ENCODE results near the gene IDUA. TPM values are rescaled to one million over a fixed set of nuclear protein-coding genes. Genes with fewer than 3 reads are reported as not detected.

Gene IDUA
- total RNA-seq, 4 donors from 2014 or later: 40.4 to 114 (median 71.4) TPM

DNA sequence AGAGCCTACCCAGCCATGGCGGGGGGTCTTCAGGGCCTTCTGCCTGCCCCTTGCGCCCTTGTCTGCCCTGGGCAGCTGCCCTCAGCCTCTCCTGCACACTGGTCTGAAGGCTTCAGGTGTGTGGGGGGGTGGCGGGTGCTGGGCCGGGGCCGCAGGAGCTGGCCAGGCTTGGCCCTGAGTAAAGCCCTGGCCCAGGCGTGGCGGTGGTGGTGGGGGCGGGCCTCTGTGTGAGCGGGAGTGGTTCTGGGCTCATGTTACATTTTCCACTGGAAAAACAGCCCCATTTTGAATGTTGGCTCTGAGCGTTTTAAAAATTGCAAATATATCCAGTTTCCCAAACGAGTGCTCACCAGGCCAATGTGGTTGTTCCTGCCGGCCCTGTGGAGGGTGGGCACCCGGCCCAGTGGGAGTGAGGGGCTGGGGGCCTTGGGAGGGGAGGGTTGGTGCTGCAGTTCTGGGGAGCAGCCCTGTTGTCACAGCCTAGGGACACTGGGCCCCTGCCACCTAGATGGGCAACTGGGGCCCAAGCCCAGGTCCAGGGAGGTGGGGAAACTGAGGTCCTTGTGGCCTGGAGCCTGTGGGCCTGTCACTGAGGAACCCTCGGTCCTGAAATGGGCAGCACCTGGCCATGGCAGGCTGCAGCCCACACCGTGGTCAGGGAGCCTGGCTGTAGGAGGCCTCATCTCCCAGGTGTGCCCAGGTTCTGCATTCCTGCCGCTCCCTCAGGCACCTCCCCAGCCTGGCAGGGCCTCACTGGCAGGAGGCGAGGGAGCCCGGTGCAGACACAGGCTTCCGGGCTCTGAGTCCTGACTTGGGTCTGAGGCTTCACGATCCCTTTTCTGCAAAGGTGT, 52.9 kb downstream of the IDUA start:
- Histone ChIP-seq H3K4me1 (peaks cover 0 to 31% (median 0%) of the 10 kb centered on the region in 4 donors), H3K27ac (no peak overlapping the region), H3K4me3 (no peak overlapping the region), H3K36me3 (no peaks in the 10 kb centered on the region), H3K9me3 (no peaks in the 10 kb centered on the region), H3K27me3 (no peaks in the 10 kb centered on the region)
- DNase-seq: no peak
- TF ChIP-seq POLR2A (IDR thresholded peaks at IDR 0.05): no peak
- TF ChIP-seq, protein P1, sequence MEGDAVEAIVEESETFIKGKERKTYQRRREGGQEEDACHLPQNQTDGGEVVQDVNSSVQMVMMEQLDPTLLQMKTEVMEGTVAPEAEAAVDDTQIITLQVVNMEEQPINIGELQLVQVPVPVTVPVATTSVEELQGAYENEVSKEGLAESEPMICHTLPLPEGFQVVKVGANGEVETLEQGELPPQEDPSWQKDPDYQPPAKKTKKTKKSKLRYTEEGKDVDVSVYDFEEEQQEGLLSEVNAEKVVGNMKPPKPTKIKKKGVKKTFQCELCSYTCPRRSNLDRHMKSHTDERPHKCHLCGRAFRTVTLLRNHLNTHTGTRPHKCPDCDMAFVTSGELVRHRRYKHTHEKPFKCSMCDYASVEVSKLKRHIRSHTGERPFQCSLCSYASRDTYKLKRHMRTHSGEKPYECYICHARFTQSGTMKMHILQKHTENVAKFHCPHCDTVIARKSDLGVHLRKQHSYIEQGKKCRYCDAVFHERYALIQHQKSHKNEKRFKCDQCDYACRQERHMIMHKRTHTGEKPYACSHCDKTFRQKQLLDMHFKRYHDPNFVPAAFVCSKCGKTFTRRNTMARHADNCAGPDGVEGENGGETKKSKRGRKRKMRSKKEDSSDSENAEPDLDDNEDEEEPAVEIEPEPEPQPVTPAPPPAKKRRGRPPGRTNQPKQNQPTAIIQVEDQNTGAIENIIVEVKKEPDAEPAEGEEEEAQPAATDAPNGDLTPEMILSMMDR (IDR thresholded peaks at IDR 0.05): no peak

DNA sequence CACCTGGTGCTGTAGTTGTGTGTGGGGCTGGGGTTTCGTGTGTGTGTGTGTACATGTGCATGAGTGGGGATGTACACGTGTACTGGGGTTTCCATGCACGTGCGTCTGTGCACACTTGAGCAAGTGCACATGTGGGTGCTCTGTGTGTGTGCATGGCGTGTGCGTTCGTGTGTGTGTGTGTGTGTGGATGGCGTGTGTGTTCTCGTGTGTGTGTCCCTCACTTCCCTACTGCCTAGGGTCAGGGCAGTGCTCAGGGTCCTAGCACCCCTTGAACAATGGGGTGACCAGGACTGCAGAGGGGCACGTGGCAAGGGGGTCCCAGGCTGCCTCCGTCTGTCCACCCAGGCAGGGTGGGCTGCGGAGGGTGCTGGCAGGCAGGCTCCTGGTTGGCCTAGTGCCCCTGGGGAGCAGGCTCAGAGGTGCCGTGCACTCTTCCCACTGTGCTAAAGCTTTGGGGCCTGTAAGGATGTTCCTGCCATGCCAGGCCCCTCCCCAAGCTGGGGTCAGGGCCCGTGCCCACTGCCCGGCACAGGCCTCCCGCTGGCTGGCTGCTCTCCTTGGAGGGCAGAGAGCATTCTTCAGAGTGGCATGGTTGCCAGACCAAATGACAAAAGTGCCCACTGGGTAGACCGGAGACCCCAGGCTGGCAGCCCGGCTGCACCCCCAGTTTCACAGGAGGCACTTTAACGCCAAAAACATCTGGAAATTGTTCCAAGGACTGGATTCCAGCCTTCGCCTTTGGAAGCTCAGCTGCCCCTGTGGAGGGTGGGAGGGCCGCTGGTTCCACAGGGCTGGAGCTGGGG, 53.7 kb downstream of the IDUA start:
- Histone ChIP-seq H3K9me3 (no peaks in the 10 kb centered on the region), H3K27ac (no peak overlapping the region), H3K27me3 (no peaks in the 10 kb centered on the region), H3K4me3 (no peak overlapping the region), H3K4me1 (peaks cover 0 to 31% (median 0%) of the 10 kb centered on the region in 4 donors), H3K36me3 (no peaks in the 10 kb centered on the region)
- no peak for TF ChIP-seq POLR2A (IDR thresholded peaks at IDR 0.05)
- TF ChIP-seq, protein P1 (IDR thresholded peaks at IDR 0.05): no peak
- DNase-seq: no peak

DNA sequence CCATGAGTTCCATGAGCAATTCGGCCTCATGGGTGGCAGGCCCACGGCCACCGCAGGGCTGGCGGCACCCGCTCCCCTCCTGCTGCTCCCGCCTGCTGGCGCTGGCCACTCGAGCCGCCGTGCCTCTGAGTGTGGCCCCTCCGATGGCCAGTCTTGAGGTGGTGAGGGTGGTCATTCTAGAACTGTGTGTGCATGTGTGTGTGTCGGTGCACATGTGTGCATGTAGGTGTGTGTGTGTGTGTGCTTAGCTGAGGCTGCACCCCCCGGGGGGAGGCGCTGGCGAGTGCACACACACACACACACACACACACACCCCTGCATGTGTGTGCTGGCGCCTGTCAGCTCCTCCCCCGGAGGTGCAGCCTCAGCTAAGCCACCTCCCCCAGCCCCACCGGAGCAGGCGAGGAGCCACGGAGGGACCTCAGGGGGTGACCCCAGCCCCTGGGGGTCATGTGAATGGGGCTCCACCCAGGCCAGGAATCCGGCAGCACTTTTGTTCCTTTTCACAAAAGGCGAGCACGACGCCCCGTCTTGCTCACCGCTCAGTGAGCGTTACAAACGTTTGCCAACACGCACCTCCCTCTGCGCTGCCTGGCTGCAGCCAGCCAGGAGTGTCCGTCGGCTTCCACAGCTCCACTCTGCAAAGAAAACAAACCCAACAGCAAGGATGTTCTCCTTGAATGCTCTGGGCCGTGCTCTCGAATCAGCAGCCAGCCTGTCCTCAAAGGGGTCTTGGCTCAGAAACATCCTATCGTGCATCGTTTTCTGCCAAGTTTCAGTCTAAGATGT, 54.5 kb downstream of the IDUA start:
- TF ChIP-seq POLR2A (IDR thresholded peaks at IDR 0.05): no peak
- TF ChIP-seq, protein P1 (IDR thresholded peaks at IDR 0.05): no peak
- no peaks in the 10 kb centered on the region for H3K27me3 ChIP-seq

DNA sequence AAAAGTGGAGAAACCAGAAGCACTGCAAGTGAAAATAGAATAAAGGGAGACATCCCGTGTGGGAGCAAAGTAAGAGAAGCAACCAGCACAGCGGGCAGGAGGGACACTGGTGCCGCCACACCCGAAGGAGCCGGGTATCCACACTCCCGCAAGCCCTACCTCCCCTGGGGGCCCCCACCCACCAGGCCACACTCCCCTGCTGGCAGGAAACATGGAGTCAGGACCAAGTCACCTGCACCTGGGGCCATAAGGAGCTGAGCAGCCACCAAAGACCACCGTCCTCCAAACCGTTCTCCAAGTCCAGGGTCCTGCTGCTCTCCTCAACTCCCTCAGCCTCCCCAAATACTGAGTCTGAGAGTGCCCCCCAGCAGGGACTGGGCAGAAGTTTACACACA, 55.1 kb downstream of the IDUA start:
- H3K27ac ChIP-seq: no peak overlapping the region

More for the DNA sequence above, 54.5 kb downstream of the IDUA start:
- Histone ChIP-seq H3K4me3 (no peak overlapping the region), H3K36me3 (no peaks in the 10 kb centered on the region), H3K9me3 (no peaks in the 10 kb centered on the region), H3K4me1 (peaks cover 0 to 31% (median 0%) of the 10 kb centered on the region in 4 donors), H3K27ac (no peak overlapping the region)
- no peak for DNase-seq

More for the DNA sequence above, 55.1 kb downstream of the IDUA start:
- TF ChIP-seq POLR2A (IDR thresholded peaks at IDR 0.05): no peak
- TF ChIP-seq, protein P1 (IDR thresholded peaks at IDR 0.05): no peak
- no peaks in the 10 kb centered on the region for H3K9me3 ChIP-seq
- H3K4me1 ChIP-seq: peaks cover 0 to 32% (median 0%) of the 10 kb centered on the region in 4 donors
- no peaks in the 10 kb centered on the region for H3K27me3 ChIP-seq
- H3K36me3 ChIP-seq: no peaks in the 10 kb centered on the region
- H3K4me3 ChIP-seq: no peak overlapping the region
- DNase-seq: no peak

Measured in Peyer's patch (tissue), 4 donors.